ENCODE data around the gene KCNK17.

DNA sequence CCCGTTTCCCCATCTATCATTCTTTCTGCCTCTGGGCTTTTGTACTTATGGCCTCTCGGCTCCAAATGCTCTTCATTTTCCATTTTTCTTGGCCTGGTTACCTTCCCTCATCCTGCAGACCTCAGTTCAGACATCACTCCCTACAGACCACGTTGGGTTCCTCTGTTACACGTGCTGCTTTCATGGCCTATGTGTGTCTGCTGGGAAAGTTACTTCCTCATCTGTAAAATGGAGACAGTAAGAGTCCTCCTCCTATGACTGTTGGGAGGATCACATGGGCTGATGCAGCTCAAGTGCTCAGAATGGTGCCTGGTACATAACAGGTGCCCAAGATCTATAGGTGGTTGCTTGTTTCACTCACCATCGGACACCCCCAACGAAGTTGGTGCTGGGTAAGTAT is 13.5 kb downstream of the KCNK17 start:
- TF ChIP-seq, protein P1, sequence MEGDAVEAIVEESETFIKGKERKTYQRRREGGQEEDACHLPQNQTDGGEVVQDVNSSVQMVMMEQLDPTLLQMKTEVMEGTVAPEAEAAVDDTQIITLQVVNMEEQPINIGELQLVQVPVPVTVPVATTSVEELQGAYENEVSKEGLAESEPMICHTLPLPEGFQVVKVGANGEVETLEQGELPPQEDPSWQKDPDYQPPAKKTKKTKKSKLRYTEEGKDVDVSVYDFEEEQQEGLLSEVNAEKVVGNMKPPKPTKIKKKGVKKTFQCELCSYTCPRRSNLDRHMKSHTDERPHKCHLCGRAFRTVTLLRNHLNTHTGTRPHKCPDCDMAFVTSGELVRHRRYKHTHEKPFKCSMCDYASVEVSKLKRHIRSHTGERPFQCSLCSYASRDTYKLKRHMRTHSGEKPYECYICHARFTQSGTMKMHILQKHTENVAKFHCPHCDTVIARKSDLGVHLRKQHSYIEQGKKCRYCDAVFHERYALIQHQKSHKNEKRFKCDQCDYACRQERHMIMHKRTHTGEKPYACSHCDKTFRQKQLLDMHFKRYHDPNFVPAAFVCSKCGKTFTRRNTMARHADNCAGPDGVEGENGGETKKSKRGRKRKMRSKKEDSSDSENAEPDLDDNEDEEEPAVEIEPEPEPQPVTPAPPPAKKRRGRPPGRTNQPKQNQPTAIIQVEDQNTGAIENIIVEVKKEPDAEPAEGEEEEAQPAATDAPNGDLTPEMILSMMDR (IDR thresholded peaks at IDR 0.05; ENCODE audit: low read depth, low read length): no peak
- TF ChIP-seq POLR2A (IDR thresholded peaks at IDR 0.05; ENCODE audit: extremely low read depth, insufficient read length): no peak

Data from NB4 (cell line).